ENCODE measurements around the gene SRGAP2C. TPM values are rescaled to one million over a fixed set of nuclear protein-coding genes. Genes with fewer than 3 reads are reported as not detected.
"Not testable (repeated sequence)": the region's sequence is repeated elsewhere in the genome, so short reads cannot be mapped to it uniquely, and the experiment has no call there.

Gene SRGAP2C
- total RNA-seq, 1 donor from 2014 or later = 26.8 TPM

- H3K27ac Mint-ChIP-seq; H3K9me3 Mint-ChIP-seq; H3K4me3 Mint-ChIP-seq; H3K4me1 Mint-ChIP-seq (ENCODE audit: unreplicated experiment); H3K27me3 Mint-ChIP-seq; H3K36me3 Mint-ChIP-seq; DNase-seq (ENCODE audit: extremely low spot score, unreplicated experiment): not testable (repeated sequence)
Observed at GRCh38 chr1:121361451-121362233, 176.9 kb downstream of the SRGAP2C start.

GRCh38 chr1:121362234-121362883 is 177.6 kb downstream of the SRGAP2C start:
- not testable (repeated sequence) for H3K4me3 Mint-ChIP-seq; H3K27ac Mint-ChIP-seq; H3K36me3 Mint-ChIP-seq; H3K27me3 Mint-ChIP-seq; H3K4me1 Mint-ChIP-seq (ENCODE audit: unreplicated experiment); DNase-seq (ENCODE audit: extremely low spot score, unreplicated experiment); H3K9me3 Mint-ChIP-seq

GRCh38 chr1:121365316-121365715 is 180.5 kb downstream of the SRGAP2C start:
- H3K27ac Mint-ChIP-seq; H3K4me3 Mint-ChIP-seq; H3K36me3 Mint-ChIP-seq; H3K9me3 Mint-ChIP-seq; H3K4me1 Mint-ChIP-seq (ENCODE audit: unreplicated experiment); DNase-seq (ENCODE audit: extremely low spot score, unreplicated experiment); H3K27me3 Mint-ChIP-seq: not testable (repeated sequence)

- H3K36me3 Mint-ChIP-seq; DNase-seq (ENCODE audit: extremely low spot score, unreplicated experiment); H3K27me3 Mint-ChIP-seq; H3K9me3 Mint-ChIP-seq; H3K4me1 Mint-ChIP-seq (ENCODE audit: unreplicated experiment); H3K4me3 Mint-ChIP-seq; H3K27ac Mint-ChIP-seq: not testable (repeated sequence)
Observed at GRCh38 chr1:121365723-121366122, 180.9 kb downstream of the SRGAP2C start.

- not testable (repeated sequence) for H3K36me3 Mint-ChIP-seq; H3K4me3 Mint-ChIP-seq; H3K9me3 Mint-ChIP-seq; H3K27me3 Mint-ChIP-seq; H3K27ac Mint-ChIP-seq; H3K4me1 Mint-ChIP-seq (ENCODE audit: unreplicated experiment); DNase-seq (ENCODE audit: extremely low spot score, unreplicated experiment)
Observed at GRCh38 chr1:121366171-121366570, 181.4 kb downstream of the SRGAP2C start.

- H3K4me1 Mint-ChIP-seq (ENCODE audit: unreplicated experiment); DNase-seq (ENCODE audit: extremely low spot score, unreplicated experiment); H3K4me3 Mint-ChIP-seq; H3K27ac Mint-ChIP-seq; H3K9me3 Mint-ChIP-seq; H3K36me3 Mint-ChIP-seq; H3K27me3 Mint-ChIP-seq: not testable (repeated sequence)
Observed at GRCh38 chr1:121368910-121369309, 184.1 kb downstream of the SRGAP2C start.

- not testable (repeated sequence) for H3K9me3 Mint-ChIP-seq; DNase-seq (ENCODE audit: extremely low spot score, unreplicated experiment); H3K27me3 Mint-ChIP-seq; H3K4me1 Mint-ChIP-seq (ENCODE audit: unreplicated experiment); H3K27ac Mint-ChIP-seq; H3K4me3 Mint-ChIP-seq; H3K36me3 Mint-ChIP-seq
Observed at GRCh38 chr1:121369959-121370358, 185.2 kb downstream of the SRGAP2C start.

- not testable (repeated sequence) for H3K27ac Mint-ChIP-seq
Observed at GRCh38 chr1:121374851-121375367, 190.1 kb downstream of the SRGAP2C start.

GRCh38 chr1:121376986-121377385 is 192.2 kb downstream of the SRGAP2C start:
- not testable (repeated sequence) for DNase-seq (ENCODE audit: extremely low spot score, unreplicated experiment); H3K9me3 Mint-ChIP-seq; H3K27me3 Mint-ChIP-seq; H3K27ac Mint-ChIP-seq; H3K4me3 Mint-ChIP-seq; H3K4me1 Mint-ChIP-seq (ENCODE audit: unreplicated experiment); H3K36me3 Mint-ChIP-seq

More at GRCh38 chr1:121374851-121375367, 190.1 kb downstream of the SRGAP2C start:
- not testable (repeated sequence) for H3K36me3 Mint-ChIP-seq; DNase-seq (ENCODE audit: extremely low spot score, unreplicated experiment); H3K27me3 Mint-ChIP-seq; H3K9me3 Mint-ChIP-seq; H3K4me1 Mint-ChIP-seq (ENCODE audit: unreplicated experiment); H3K4me3 Mint-ChIP-seq

- not testable (repeated sequence) for H3K36me3 Mint-ChIP-seq; DNase-seq (ENCODE audit: extremely low spot score, unreplicated experiment); H3K9me3 Mint-ChIP-seq; H3K4me1 Mint-ChIP-seq (ENCODE audit: unreplicated experiment); H3K4me3 Mint-ChIP-seq; H3K27me3 Mint-ChIP-seq; H3K27ac Mint-ChIP-seq
Observed at GRCh38 chr1:121378757-121379156, 194.0 kb downstream of the SRGAP2C start.

GRCh38 chr1:121384754-121385153 is 200.0 kb downstream of the SRGAP2C start:
- not testable (repeated sequence) for H3K9me3 Mint-ChIP-seq; DNase-seq (ENCODE audit: extremely low spot score, unreplicated experiment); H3K27ac Mint-ChIP-seq; H3K27me3 Mint-ChIP-seq; H3K4me1 Mint-ChIP-seq (ENCODE audit: unreplicated experiment); H3K4me3 Mint-ChIP-seq; H3K36me3 Mint-ChIP-seq

- DNase-seq (ENCODE audit: extremely low spot score, unreplicated experiment); H3K36me3 Mint-ChIP-seq; H3K9me3 Mint-ChIP-seq; H3K27ac Mint-ChIP-seq; H3K27me3 Mint-ChIP-seq; H3K4me3 Mint-ChIP-seq; H3K4me1 Mint-ChIP-seq (ENCODE audit: unreplicated experiment): not testable (repeated sequence)
Observed at GRCh38 chr1:121385162-121385561, 200.4 kb downstream of the SRGAP2C start.

GRCh38 chr1:121385563-121386288 is 201.0 kb downstream of the SRGAP2C start:
- not testable (repeated sequence) for H3K4me3 Mint-ChIP-seq; DNase-seq (ENCODE audit: extremely low spot score, unreplicated experiment); H3K27me3 Mint-ChIP-seq; H3K36me3 Mint-ChIP-seq; H3K4me1 Mint-ChIP-seq (ENCODE audit: unreplicated experiment); H3K9me3 Mint-ChIP-seq; H3K27ac Mint-ChIP-seq
